Stomach (tissue), 4 donors: ENCODE data around the gene KCNAB2.

Source experiments
- CTCF ChIP-seq, 7 experiments: fragments of 450-650 bp in 4 of 7; fragments of 200-600 bp in 3 of 7; sonication (generic) in 3 of 7; IDR thresholded peaks; one replicate each; pipeline ENCODE4 v1.5.1; 2016 to 2019; ENCODE audit warnings: antibody characterized with exemption in 7 of 7, control low read depth in 2 of 7, mild to moderate bottlenecking in 1 of 7
- EP300 ChIP-seq: sonication (generic); formaldehyde crosslinking; IDR thresholded peaks from one replicate; pipeline ENCODE4 v1.6.1; 2017; ENCODE audit warnings: antibody characterized with exemption
- POLR2A ChIP-seq, 4 donors: fragments of 450-650 bp; IDR thresholded peaks; one replicate each; pipeline ENCODE4 v1.6.1; 2016; ENCODE audit warnings: antibody characterized with exemption in 4 of 4, control low read depth in 2 of 4, mild to moderate bottlenecking in 1 of 4, moderate library complexity in 1 of 4
- POLR2AphosphoS5 ChIP-seq, 3 donors: sonication (generic); formaldehyde crosslinking; IDR thresholded peaks; one replicate each; pipeline ENCODE4 v1.6.1; 2016; ENCODE audit warnings: antibody characterized with exemption in 3 of 3

GRCh38 chr1:6030132-6030531 is 15.6 kb upstream of the KCNAB2 start:
- TF ChIP-seq EP300: no peak
- TF ChIP-seq CTCF (IDR thresholded peaks at IDR 0.05): no peak
- TF ChIP-seq POLR2A (IDR thresholded peaks at IDR 0.05): no peak
- TF ChIP-seq POLR2AphosphoS5 (IDR thresholded peaks at IDR 0.05): no peak
